Sigmoid colon (tissue), 4 donors: ENCODE measurements around the gene SH3RF3.

ENCODE experiments used
- POLR2AphosphoS5 ChIP-seq, 4 donors: sonication (generic); formaldehyde crosslinking; IDR thresholded peaks; one replicate each; pipeline ENCODE4 v1.6.1; 2017; ENCODE audit warnings: antibody characterized with exemption in 4 of 4
- TF ChIP-seq, protein P1 (sequence below), 4 experiments: fragments of 450-650 bp in 3 of 4; fragments of 200-600 bp in 1 of 4; IDR thresholded peaks; one replicate each; pipeline ENCODE4 v1.5.1; 2016 to 2019; ENCODE audit warnings: antibody characterized with exemption in 4 of 4, mild to moderate bottlenecking in 3 of 4, moderate library complexity in 2 of 4

DNA sequence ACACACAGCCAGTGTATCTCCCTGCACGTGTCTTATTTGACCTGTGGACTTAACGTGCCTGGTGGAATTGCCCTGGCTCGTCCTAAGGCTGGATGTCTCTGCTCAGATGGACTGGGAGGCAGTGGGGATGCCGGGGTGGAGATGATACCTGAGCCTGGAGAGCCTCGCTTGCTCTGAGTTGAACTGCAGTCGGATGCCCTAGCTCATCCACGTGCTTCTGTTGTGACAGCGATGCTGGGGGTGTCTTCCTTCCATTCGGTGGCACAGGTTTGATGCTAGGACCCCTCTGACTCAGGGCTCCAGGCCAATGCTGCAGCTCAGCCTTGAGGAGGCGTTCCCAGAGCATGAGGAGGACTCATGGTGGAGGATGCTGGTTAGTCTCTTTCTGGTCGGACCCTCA is 117.6 kb downstream of the SH3RF3 start:
- TF ChIP-seq, protein P1, sequence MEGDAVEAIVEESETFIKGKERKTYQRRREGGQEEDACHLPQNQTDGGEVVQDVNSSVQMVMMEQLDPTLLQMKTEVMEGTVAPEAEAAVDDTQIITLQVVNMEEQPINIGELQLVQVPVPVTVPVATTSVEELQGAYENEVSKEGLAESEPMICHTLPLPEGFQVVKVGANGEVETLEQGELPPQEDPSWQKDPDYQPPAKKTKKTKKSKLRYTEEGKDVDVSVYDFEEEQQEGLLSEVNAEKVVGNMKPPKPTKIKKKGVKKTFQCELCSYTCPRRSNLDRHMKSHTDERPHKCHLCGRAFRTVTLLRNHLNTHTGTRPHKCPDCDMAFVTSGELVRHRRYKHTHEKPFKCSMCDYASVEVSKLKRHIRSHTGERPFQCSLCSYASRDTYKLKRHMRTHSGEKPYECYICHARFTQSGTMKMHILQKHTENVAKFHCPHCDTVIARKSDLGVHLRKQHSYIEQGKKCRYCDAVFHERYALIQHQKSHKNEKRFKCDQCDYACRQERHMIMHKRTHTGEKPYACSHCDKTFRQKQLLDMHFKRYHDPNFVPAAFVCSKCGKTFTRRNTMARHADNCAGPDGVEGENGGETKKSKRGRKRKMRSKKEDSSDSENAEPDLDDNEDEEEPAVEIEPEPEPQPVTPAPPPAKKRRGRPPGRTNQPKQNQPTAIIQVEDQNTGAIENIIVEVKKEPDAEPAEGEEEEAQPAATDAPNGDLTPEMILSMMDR (IDR thresholded peaks at IDR 0.05): no peak
- TF ChIP-seq POLR2AphosphoS5 (IDR thresholded peaks at IDR 0.05): no peak
